AG08396 (cell line): ENCODE data around the gene UBE3D.
"Not testable (repeated sequence)": the region's sequence is repeated elsewhere in the genome, so short reads cannot be mapped to it uniquely, and the experiment has no call there.

Source experiments
- DNase-seq: peaks from one replicate; pipeline ENCODE4 v3.0.0; 2012; ENCODE audit warnings: low spot score, mixed read lengths

The UBE3D gene

GRCh38 chr6:83053678-83054077, 12.0 kb downstream of the UBE3D start:
- no peak for DNase-seq

GRCh38 chr6:83051377-83052172, 14.1 kb downstream of the UBE3D start:
- no peak for DNase-seq

- DNase-seq, result no peak
Observed at GRCh38 chr6:83047065-83047754, 18.4 kb downstream of the UBE3D start.

GRCh38 chr6:83044091-83044768, 21.4 kb downstream of the UBE3D start:
- DNase-seq, result no peak

GRCh38 chr6:83042467-83043053, 23.1 kb downstream of the UBE3D start:
- DNase-seq, result no peak

GRCh38 chr6:83038246-83038645, 27.4 kb downstream of the UBE3D start:
- DNase-seq, result no peak

GRCh38 chr6:83031689-83032088, 34.0 kb downstream of the UBE3D start:
- no peak for DNase-seq

GRCh38 chr6:83019741-83020140, 45.9 kb downstream of the UBE3D start:
- DNase-seq, result no peak

- DNase-seq, result not testable (repeated sequence)
Observed at GRCh38 chr6:83011131-83011530, 54.5 kb downstream of the UBE3D start.

- no peak for DNase-seq
Observed at GRCh38 chr6:83008626-83009025, 57.0 kb downstream of the UBE3D start.

- no peak for DNase-seq
Observed at GRCh38 chr6:83006270-83006905, 59.3 kb downstream of the UBE3D start.

GRCh38 chr6:82996156-82996555, 69.5 kb downstream of the UBE3D start:
- no peak for DNase-seq

- no peak for DNase-seq
Observed at GRCh38 chr6:82995066-82995465, 70.6 kb downstream of the UBE3D start.

GRCh38 chr6:82989736-82990290, 75.8 kb downstream of the UBE3D start:
- no peak for DNase-seq

GRCh38 chr6:82988930-82989351, 76.7 kb downstream of the UBE3D start:
- no peak for DNase-seq

GRCh38 chr6:82987951-82988350, 77.7 kb downstream of the UBE3D start:
- DNase-seq, result no peak

- no peak for DNase-seq
Observed at GRCh38 chr6:82987416-82987815, 78.2 kb downstream of the UBE3D start.

- no peak for DNase-seq
Observed at GRCh38 chr6:82984720-82985119, 80.9 kb downstream of the UBE3D start.

- DNase-seq, result no peak
Observed at GRCh38 chr6:82980086-82980485, 85.6 kb downstream of the UBE3D start.

GRCh38 chr6:82979657-82980056, 86.0 kb downstream of the UBE3D start:
- DNase-seq, result no peak

GRCh38 chr6:82978362-82978945, 87.2 kb downstream of the UBE3D start:
- no peak for DNase-seq
